Measurements from ENCODE around the gene PHLDA2. TPM values are rescaled to one million over a fixed set of nuclear protein-coding genes. Genes with fewer than 3 reads are reported as not detected.

PHLDA2 gene
- total and polyA plus RNA-seq, 2 donors (not counting 3 experiments of a cell fraction or from before 2014, with no cell fraction given): 38.5 to 44.5 TPM

DNA sequence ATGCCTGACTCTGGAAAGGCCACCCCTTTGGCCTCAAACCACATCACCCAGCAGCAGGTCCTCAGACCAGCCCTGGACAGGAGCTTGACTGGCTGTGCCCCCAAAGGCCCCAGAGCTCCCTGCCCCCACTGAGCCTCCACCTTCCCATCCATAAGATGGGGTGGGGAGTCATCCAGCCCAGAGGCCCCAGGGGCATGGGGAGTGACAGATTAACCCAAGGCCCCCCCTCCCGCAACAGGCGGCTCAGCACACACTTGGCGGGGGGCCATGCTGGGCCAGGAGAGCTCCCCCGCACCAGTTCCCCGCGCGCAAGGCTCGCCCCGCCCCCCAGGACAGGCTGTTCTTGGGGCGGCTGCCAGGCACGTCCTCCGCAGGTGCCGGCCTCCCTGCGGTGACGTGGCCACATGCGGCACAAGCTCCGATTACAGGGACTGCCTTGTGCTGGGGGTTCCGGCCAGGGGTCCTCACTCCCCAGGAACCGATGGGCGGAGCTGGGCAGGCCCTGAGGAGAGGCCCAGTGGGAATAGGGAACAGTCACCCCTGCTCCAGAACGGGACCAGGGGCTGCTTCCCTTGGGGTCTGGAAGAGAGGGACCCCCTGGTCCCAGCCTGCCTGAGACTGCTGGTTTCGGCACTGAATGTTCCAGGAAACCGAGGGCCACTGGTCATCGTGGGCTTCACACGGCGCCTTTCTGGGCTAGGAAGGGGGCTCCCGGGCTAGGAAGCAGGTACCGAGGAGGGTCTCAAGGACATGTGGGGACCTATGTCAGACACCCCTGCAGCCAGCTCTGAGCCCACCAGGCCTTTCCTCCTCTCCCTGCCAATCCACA lies 38.5 kb downstream of the PHLDA2 start:
- H3K4me3 ChIP-seq (replicated peaks in 1 of 3; ENCODE audit: insufficient read depth in 1 of 3, low read depth in 1 of 3, low read length in 3 of 3): no peak overlapping the region
- H2AFZ ChIP-seq (ENCODE audit: low read depth, low read length): no peak overlapping the region
- H3K9me3 ChIP-seq (replicated peaks; ENCODE audit: control insufficient read depth, insufficient read depth, low read length): no peaks in the 10 kb centered on the region
- H3K36me3 ChIP-seq (ENCODE audit: control insufficient read depth in 2 of 2, extremely low read depth in 1 of 2, insufficient read depth in 2 of 2, low read length in 2 of 2): no peaks in the 10 kb centered on the region
- no peak for FAIRE-seq
- intact Hi-C loops (cut with micrococcal nuclease) (no loop called here), dilution Hi-C loops (cut with MboI; ENCODE audit: extremely low pct_ligation_motif_present, low sequenced_read_pairs) (no loop called here)
- H4K20me1 ChIP-seq (replicated peaks; ENCODE audit: control insufficient read depth, extremely low read depth, insufficient read depth, low read length): no peaks in the 10 kb centered on the region
- no peak for DNase-seq (ENCODE audit: low read depth, low spot score)
- BruUV-seq (replicated peaks): no TSS peak
- ChIA-PET POLR2A (no interaction called here), CTCF (interaction anchor here (1.6 to 16.2 kb wide), 7 partner anchors 35 to 357 kb away, joined by 3 to 711 read pairs (median 15); partner anchors contain the start of gene PHLDA2)
- no peaks in the 10 kb centered on the region for H3K9me1 ChIP-seq (replicated peaks; ENCODE audit: control insufficient read depth, extremely low read depth, insufficient read depth, low read length)
- H3K9ac ChIP-seq (replicated peaks; ENCODE audit: extremely low read depth, insufficient read depth, low read length): no peak overlapping the region
- no peak overlapping the region for H3K4me2 ChIP-seq (ENCODE audit: insufficient read depth, low read length)
- peaks cover 14% of the 10 kb centered on the region for H3K4me1 ChIP-seq (ENCODE audit: control insufficient read depth, extremely low read depth, insufficient read depth, low read length)
- no peak for TF ChIP-seq FOS (IDR thresholded peaks at IDR 0.05; ENCODE audit: borderline replicate concordance, insufficient read depth, low read length)
- TF ChIP-seq GATA2 (IDR thresholded peaks at IDR 0.05; ENCODE audit: insufficient read depth, insufficient read length, low read depth, low read length): no peak
- TF ChIP-seq MAX (IDR thresholded peaks at IDR 0.05; ENCODE audit: insufficient read depth, insufficient read length): no peak
- TF ChIP-seq EZH2 (IDR thresholded peaks at IDR 0.05; ENCODE audit: borderline replicate concordance, low read depth, low read length, severe bottlenecking): no peak
- TF ChIP-seq MYC (IDR thresholded peaks at IDR 0.05; ENCODE audit: low read depth, low read length): no peak
- no peak for TF ChIP-seq JUN (IDR thresholded peaks at IDR 0.05; ENCODE audit: borderline replicate concordance, insufficient read depth, insufficient read length, low read depth)
- TF ChIP-seq POLR2AphosphoS5 (IDR thresholded peaks at IDR 0.05; ENCODE audit: insufficient read depth, low read depth, low read length): no peak
- TF ChIP-seq POLR2A (IDR thresholded peaks at IDR 0.05; ENCODE audit: low read depth, low read length): no peak
- TF ChIP-seq, protein P1, sequence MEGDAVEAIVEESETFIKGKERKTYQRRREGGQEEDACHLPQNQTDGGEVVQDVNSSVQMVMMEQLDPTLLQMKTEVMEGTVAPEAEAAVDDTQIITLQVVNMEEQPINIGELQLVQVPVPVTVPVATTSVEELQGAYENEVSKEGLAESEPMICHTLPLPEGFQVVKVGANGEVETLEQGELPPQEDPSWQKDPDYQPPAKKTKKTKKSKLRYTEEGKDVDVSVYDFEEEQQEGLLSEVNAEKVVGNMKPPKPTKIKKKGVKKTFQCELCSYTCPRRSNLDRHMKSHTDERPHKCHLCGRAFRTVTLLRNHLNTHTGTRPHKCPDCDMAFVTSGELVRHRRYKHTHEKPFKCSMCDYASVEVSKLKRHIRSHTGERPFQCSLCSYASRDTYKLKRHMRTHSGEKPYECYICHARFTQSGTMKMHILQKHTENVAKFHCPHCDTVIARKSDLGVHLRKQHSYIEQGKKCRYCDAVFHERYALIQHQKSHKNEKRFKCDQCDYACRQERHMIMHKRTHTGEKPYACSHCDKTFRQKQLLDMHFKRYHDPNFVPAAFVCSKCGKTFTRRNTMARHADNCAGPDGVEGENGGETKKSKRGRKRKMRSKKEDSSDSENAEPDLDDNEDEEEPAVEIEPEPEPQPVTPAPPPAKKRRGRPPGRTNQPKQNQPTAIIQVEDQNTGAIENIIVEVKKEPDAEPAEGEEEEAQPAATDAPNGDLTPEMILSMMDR (IDR thresholded peaks at IDR 0.05; ENCODE audit: extremely low read depth in 1 of 2, insufficient read depth in 1 of 2, low read depth in 1 of 2, low read length in 2 of 2): no peak
- H3K27me3 ChIP-seq (ENCODE audit: control insufficient read depth in 2 of 2, insufficient read depth in 2 of 2, low read length in 2 of 2): no peaks in the 10 kb centered on the region
- no peak overlapping the region for H3K27ac ChIP-seq (ENCODE audit: insufficient read depth, low read depth, low read length)
- H3K79me2 ChIP-seq (ENCODE audit: control insufficient read depth, insufficient read depth, low read length): no peaks in the 10 kb centered on the region

All from endothelial cell of umbilical vein (primary cell).